ENCODE results near the gene HSFX2.

DNA sequence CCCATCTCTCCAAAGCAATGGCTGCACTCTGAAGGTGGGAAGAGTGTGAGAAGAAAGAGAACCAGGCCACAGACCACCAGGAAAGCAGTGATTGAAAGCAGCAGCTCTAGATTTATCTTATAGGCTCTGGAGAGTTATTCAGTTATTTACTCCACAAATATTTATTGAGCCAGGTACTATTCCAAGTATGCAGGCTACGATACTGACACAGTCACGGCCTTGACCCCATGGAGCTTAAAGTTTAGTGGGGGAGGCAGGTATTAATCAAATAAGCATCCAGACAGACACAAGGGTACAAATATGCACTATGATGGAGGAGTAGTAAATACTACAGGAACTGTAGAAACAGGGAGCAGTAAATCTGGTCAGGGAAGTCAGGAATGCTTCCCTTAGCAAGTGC lies 33.7 kb upstream of the HSFX2 start:
- TF ChIP-seq, protein P1, sequence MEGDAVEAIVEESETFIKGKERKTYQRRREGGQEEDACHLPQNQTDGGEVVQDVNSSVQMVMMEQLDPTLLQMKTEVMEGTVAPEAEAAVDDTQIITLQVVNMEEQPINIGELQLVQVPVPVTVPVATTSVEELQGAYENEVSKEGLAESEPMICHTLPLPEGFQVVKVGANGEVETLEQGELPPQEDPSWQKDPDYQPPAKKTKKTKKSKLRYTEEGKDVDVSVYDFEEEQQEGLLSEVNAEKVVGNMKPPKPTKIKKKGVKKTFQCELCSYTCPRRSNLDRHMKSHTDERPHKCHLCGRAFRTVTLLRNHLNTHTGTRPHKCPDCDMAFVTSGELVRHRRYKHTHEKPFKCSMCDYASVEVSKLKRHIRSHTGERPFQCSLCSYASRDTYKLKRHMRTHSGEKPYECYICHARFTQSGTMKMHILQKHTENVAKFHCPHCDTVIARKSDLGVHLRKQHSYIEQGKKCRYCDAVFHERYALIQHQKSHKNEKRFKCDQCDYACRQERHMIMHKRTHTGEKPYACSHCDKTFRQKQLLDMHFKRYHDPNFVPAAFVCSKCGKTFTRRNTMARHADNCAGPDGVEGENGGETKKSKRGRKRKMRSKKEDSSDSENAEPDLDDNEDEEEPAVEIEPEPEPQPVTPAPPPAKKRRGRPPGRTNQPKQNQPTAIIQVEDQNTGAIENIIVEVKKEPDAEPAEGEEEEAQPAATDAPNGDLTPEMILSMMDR (IDR thresholded peaks at IDR 0.05) = no peak
- TF ChIP-seq POLR2AphosphoS5 (IDR thresholded peaks at IDR 0.05) (no peak), POLR2A (IDR thresholded peaks at IDR 0.05; ENCODE audit: low read depth) (no peak), EP300 (IDR thresholded peaks at IDR 0.05) (no peak)

All from esophagus muscularis mucosa (tissue), 4 donors.